GM13976 (cell line): ENCODE data around the gene FUT8.

Experiments
- DNase-seq: peaks from one replicate; pipeline ENCODE4 v3.0.0; 2012; ENCODE audit warnings: low spot score
- in situ Hi-C: fragments of 300-500 bp; cut with MboI; formaldehyde crosslinking; loops from one replicate; pipeline ENCODE4 v1.12.0; 2022; ENCODE audit warnings: low sequenced_read_pairs, mixed read lengths, inconsistent platforms; ENCODE audit not compliant: unreplicated experiment
- TF ChIP-seq, protein P1 (sequence below): IDR thresholded peaks from 2 replicates; pipeline ENCODE4 v1.5.1; 2012; ENCODE audit warnings: borderline replicate concordance, mild to moderate bottlenecking; ENCODE audit not compliant: insufficient read depth; ENCODE audit errors: extremely low read depth, missing control alignments, control extremely low read depth

The FUT8 gene

DNA sequence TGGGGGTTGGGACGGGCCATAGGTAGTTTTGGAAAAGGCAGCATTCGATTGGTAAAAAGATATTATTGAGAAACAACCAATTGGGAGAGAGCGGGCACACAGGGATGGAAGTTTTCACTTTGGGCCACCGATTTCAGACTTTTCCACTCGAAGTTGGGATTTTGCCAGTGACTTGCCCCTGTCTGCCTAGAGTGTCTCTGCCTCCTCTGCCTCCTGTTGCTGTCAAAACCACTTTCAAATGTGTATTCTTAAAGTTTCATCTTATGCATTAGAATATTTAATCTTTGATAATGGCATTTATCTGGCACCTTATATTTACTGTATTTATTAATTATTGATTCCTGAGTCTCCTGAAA, 182.3 kb downstream of the FUT8 start:
- in situ Hi-C loops: no loop called here
- TF ChIP-seq, protein P1, sequence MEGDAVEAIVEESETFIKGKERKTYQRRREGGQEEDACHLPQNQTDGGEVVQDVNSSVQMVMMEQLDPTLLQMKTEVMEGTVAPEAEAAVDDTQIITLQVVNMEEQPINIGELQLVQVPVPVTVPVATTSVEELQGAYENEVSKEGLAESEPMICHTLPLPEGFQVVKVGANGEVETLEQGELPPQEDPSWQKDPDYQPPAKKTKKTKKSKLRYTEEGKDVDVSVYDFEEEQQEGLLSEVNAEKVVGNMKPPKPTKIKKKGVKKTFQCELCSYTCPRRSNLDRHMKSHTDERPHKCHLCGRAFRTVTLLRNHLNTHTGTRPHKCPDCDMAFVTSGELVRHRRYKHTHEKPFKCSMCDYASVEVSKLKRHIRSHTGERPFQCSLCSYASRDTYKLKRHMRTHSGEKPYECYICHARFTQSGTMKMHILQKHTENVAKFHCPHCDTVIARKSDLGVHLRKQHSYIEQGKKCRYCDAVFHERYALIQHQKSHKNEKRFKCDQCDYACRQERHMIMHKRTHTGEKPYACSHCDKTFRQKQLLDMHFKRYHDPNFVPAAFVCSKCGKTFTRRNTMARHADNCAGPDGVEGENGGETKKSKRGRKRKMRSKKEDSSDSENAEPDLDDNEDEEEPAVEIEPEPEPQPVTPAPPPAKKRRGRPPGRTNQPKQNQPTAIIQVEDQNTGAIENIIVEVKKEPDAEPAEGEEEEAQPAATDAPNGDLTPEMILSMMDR: no peak
- DNase-seq: no peak

DNA sequence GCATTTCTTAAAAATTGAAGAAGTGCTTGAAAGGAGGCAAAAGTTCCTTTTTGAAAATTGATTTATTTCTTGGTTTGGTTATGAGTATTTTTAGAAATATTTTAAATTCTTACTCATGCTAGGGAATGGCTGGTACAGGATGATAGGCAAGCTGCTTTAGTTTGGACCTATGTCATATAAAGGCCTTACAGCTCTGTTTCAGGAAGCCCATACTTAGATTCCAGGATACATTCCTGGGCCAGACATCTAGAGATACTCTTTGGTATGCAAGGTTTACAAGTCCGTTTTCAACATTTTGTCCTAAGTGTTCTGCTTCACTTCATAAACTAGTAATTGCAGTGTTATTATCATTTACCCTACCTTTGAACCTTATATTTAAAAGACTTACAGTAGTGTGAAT, 186.8 kb downstream of the FUT8 start:
- in situ Hi-C loops: no loop called here
- TF ChIP-seq, protein P1: no peak
- no peak for DNase-seq

DNA sequence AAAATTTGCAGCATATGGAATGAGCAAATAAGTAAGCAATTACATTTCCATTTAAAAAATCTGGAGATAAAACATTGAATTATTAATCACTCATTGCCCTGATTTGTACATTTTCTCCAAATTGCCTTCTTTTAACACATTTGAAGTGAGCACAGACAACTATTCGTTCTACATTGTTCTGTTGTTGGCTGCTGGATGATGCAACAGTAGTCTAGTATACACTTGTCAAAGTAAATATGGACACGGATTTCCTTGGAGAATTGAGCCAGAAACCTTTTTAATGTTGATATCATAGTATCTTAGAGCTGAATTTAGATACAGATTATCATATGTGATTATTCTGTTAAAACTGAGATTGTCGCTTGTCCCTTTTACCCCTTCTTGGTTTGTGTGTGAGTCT, 188.2 kb downstream of the FUT8 start:
- TF ChIP-seq, protein P1: no peak
- in situ Hi-C loops: no loop called here
- no peak for DNase-seq

DNA sequence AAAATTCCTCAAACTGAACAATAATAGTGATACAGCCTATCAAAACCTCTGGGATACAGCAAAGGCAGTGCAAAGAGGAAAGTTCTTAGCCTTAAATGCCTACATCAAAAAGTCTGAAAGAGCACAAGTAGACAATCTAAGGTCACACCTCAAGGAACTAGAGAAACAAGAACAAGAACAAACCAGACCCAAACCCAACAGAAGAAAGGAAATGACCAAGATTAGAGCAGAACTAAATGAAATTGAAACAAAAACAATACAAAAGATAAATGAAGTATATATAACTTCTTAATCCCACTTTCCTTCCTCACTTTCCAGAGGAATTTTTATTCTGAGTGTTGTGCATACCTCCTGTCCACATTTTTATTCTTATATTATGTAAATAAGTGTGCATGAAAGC, 192.0 kb downstream of the FUT8 start:
- TF ChIP-seq, protein P1: no peak
- in situ Hi-C loops: no loop called here
- no peak for DNase-seq

DNA sequence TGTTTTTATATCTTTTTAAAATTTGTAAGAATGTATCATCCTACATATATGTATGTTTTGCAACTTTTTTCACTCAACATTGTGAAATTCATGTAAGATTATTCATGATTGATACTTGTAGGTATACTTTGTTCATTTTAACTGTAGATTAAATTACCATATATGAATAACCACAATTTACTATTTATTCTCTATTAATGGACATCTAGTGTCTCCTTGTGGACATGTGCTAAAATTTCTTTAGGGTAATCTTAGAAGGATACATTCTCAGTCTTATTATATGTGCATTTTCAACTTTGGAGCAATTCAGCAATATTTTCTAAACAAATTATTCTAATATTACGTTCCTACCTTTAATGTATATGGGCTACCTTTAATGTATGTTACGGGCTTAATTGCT, 192.4 kb downstream of the FUT8 start:
- in situ Hi-C loops: no loop called here
- no peak for DNase-seq
- TF ChIP-seq, protein P1: no peak

DNA sequence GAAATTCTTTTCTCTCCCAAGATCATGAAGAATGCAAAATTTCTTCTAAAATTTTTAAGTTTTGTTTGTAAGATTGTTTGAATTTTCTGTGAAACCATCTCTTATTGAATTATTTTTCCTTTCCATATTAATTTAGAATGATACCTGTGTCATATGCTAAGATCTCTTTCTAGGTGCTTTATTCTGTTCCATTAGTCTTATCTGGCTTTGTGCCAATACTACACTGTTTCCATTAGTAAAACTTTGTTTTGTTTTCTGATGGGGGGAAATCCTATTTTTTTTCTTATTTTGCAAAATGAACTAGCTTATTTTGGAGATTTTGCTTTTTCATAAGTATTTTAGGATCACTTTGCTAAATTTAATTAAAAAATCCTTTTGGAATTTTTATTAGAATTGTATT, 193.9 kb downstream of the FUT8 start:
- in situ Hi-C loops: no loop called here
- DNase-seq: no peak
- TF ChIP-seq, protein P1: no peak

DNA sequence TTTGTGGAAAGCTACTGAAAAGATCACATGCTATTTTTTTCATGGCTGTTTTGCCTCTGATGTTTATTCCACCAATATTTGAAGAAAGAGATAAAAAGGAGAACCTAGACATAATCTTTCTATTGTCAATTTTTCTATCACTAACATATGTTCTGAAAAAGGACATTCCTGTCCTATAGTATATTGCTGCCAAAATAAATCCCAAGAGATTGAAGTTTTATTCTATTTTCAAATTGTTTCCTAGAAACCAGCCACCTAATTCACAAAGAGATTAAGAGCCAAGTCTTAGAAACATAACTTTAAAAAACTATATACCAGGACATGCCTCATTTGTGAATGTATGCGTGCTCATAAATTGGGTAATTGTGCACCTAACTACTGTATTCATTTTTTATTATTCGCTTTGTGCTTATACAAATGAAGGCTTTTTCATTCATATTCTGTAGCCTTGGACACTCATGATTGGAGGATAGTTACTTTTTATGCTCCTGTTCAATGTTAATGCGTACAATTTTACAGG, 200.7 kb downstream of the FUT8 start:
- DNase-seq: no peak
- in situ Hi-C loops: no loop called here
- TF ChIP-seq, protein P1: no peak
